ENCODE data around the gene ARL4D. TPM values are rescaled to one million over a fixed set of nuclear protein-coding genes. Genes with fewer than 3 reads are reported as not detected.

Gene ARL4D
- total RNA-seq, 1 experiment from 2014 or later = 11.5 TPM

DNA sequence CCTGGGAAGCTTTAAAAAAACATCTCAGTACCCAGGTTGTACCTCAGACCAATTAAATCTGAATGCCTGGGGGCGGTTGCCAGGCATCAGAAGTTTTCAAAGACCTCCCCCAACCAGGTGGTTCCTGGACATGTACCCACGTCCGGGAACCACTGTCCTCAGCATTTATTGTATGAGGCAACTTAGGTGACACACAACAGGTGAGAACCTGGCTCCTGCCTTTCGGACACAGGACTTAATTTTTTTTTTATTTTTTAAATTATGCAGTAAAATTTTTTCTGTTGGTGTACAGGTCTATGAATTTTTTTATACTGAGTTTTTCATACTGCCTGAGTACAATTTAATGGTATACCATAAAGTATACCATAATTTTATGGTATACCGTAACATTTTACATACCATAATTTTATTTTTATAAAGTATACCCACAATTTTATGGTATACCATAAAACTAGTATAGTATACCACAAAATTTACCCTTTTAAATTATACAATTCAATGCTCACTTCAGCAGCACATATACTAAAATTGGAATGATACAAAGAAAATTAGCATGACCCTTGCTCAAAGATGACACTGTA is 46.3 kb downstream of the ARL4D start (continued):
- no peak for TF ChIP-seq ZBTB33 (IDR thresholded peaks at IDR 0.05; ENCODE audit: extremely low read depth, insufficient replicate concordance, low read length)
- no peak for TF ChIP-seq SP1 (IDR thresholded peaks at IDR 0.05; ENCODE audit: low read depth)
- no peak for TF ChIP-seq MAX (IDR thresholded peaks at IDR 0.05)
- no peak for TF ChIP-seq ELF1 (IDR thresholded peaks at IDR 0.05; ENCODE audit: borderline replicate concordance, low read depth)
- TF ChIP-seq, protein P1, sequence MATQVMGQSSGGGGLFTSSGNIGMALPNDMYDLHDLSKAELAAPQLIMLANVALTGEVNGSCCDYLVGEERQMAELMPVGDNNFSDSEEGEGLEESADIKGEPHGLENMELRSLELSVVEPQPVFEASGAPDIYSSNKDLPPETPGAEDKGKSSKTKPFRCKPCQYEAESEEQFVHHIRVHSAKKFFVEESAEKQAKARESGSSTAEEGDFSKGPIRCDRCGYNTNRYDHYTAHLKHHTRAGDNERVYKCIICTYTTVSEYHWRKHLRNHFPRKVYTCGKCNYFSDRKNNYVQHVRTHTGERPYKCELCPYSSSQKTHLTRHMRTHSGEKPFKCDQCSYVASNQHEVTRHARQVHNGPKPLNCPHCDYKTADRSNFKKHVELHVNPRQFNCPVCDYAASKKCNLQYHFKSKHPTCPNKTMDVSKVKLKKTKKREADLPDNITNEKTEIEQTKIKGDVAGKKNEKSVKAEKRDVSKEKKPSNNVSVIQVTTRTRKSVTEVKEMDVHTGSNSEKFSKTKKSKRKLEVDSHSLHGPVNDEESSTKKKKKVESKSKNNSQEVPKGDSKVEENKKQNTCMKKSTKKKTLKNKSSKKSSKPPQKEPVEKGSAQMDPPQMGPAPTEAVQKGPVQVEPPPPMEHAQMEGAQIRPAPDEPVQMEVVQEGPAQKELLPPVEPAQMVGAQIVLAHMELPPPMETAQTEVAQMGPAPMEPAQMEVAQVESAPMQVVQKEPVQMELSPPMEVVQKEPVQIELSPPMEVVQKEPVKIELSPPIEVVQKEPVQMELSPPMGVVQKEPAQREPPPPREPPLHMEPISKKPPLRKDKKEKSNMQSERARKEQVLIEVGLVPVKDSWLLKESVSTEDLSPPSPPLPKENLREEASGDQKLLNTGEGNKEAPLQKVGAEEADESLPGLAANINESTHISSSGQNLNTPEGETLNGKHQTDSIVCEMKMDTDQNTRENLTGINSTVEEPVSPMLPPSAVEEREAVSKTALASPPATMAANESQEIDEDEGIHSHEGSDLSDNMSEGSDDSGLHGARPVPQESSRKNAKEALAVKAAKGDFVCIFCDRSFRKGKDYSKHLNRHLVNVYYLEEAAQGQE (IDR thresholded peaks at IDR 0.05; ENCODE audit: low read depth) = no peak
- no peak for TF ChIP-seq YY1 (IDR thresholded peaks at IDR 0.05; ENCODE audit: extremely low read depth, insufficient replicate concordance, low read depth, low read length)

GRCh38 chr17:43446773-43447172 is 48.0 kb downstream of the ARL4D start:
- intact Hi-C loops (cut with micrococcal nuclease) = no loop called here
- BruUV-seq (replicated peaks) = no TSS peak
- Histone ChIP-seq H3K79me2 (ENCODE audit: insufficient read depth, low read length) (no peaks in the 10 kb centered on the region), H3K9me2 (ENCODE audit: insufficient read depth) (no peaks in the 10 kb centered on the region), H3K4me2 (ENCODE audit: low read length) (no peak overlapping the region), H3K27ac (ENCODE audit: low read depth, low read length) (no peak overlapping the region), H3K36me3 (ENCODE audit: control insufficient read depth in 1 of 2, insufficient read depth in 2 of 2, low read length in 2 of 2) (no peaks in the 10 kb centered on the region), H3K27me3 (ENCODE audit: insufficient read depth, low read length) (no peaks in the 10 kb centered on the region), H3K9me3 (ENCODE audit: control insufficient read depth in 1 of 2, insufficient read depth in 1 of 2, low read depth in 1 of 2, low read length in 2 of 2) (no peaks in the 10 kb centered on the region), H2AFZ (ENCODE audit: low read depth, low read length, poor library complexity, severe bottlenecking) (no peak overlapping the region), H3K4me1 (ENCODE audit: control insufficient read depth in 1 of 2, insufficient read depth in 2 of 2, low read length in 2 of 2) (peaks cover 0 to 7% of the 10 kb centered on the region in 2 experiments; a peak in 1 of 4 replicates), H3K4me3 (replicated peaks in 1 of 2; ENCODE audit: low read depth in 1 of 2, low read length in 2 of 2) (no peak overlapping the region), H3K9ac (ENCODE audit: low read length) (no peak overlapping the region), H4K20me1 (ENCODE audit: insufficient read depth) (no peaks in the 10 kb centered on the region)
- ChIA-PET RAD21 (ENCODE audit: low non-redundant PET in 1 of 2, low total read pairs in 2 of 2, uncharacterized antibody in 2 of 2, unreplicated experiment in 2 of 2) (no interaction called here), CTCF (no interaction called here), POLR2A (no interaction called here)
- ATAC-seq (no peak), DNase-seq (ENCODE audit: low read depth, low spot score) (no peak)
- TF ChIP-seq ZBTB33 (IDR thresholded peaks at IDR 0.05; ENCODE audit: extremely low read depth, insufficient replicate concordance, low read length) = no peak
- no peak for TF ChIP-seq MAX (IDR thresholded peaks at IDR 0.05)
- no peak for TF ChIP-seq CBX3 (IDR thresholded peaks at IDR 0.05; ENCODE audit: low read depth)
- TF ChIP-seq ELF1 (IDR thresholded peaks at IDR 0.05; ENCODE audit: borderline replicate concordance, low read depth) = no peak
- no peak for TF ChIP-seq SRF (IDR thresholded peaks at IDR 0.05; ENCODE audit: low read depth)
- TF ChIP-seq EZH2phosphoT487 (IDR thresholded peaks at IDR 0.05; ENCODE audit: borderline replicate concordance) = no peak
- TF ChIP-seq ZFX (IDR thresholded peaks at IDR 0.05) = no peak
- no peak for TF ChIP-seq CTCF (IDR thresholded peaks at IDR 0.05 in 2 of 3, conservative IDR thresholded peaks at IDR 0.05 in 1 of 3; ENCODE audit: borderline replicate concordance in 1 of 3, insufficient read depth in 1 of 3, low read depth in 2 of 3, low read length in 2 of 3)
- TF ChIP-seq, protein P2, sequence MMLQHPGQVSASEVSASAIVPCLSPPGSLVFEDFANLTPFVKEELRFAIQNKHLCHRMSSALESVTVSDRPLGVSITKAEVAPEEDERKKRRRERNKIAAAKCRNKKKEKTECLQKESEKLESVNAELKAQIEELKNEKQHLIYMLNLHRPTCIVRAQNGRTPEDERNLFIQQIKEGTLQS (IDR thresholded peaks at IDR 0.05) = no peak

All from HCT116 (cell line).